CD14-positive monocyte (primary cell): ENCODE results near the gene SLC7A5. TPM values are rescaled to one million over a fixed set of nuclear protein-coding genes. Genes with fewer than 3 reads are reported as not detected.
"Not testable (repeated sequence)": the region's sequence is repeated elsewhere in the genome, so short reads cannot be mapped to it uniquely, and the experiment has no call there.

ENCODE experiments used
- DNase-seq, 3 donors: peaks; one replicate each; pipeline ENCODE4 v3.0.0-alpha.2; 2011 to 2022
- H2AFZ ChIP-seq: 2 replicates; pipeline ENCODE4 v1.6.0; 2012; ENCODE audit warnings: mild to moderate bottlenecking, low read depth, low read length, inconsistent platforms; ENCODE audit not compliant: insufficient read depth, poor library complexity, severe bottlenecking
- H3K27ac ChIP-seq, 2 donors: 1 replicate in 1 of 2; 2 replicates in 1 of 2; pipeline ENCODE4 v1.5.1; 2012 to 2013; ENCODE audit warnings: low read length in 2 of 2, control low read depth in 1 of 2, inconsistent platforms in 1 of 2, low read depth in 1 of 2, mild to moderate bottlenecking in 1 of 2
- H3K27me3 ChIP-seq, 2 donors: one replicate each; pipeline versions ENCODE4 v1.6.0 to v1.6.1; 2011 to 2013; ENCODE audit warnings: low read length in 2 of 2; ENCODE audit not compliant: control insufficient read depth in 2 of 2, insufficient read depth in 2 of 2
- H3K36me3 ChIP-seq, 2 donors: replicated peaks in 1 of 2; 1 replicate in 1 of 2; 2 replicates in 1 of 2; pipeline versions ENCODE4 v1.5.1 to v1.6.1; 2012 to 2013; ENCODE audit warnings: low read length in 2 of 2, control low read depth in 1 of 2, inconsistent platforms in 1 of 2, mild to moderate bottlenecking in 1 of 2; ENCODE audit not compliant: insufficient read depth in 2 of 2, control insufficient read depth in 1 of 2
- H3K4me1 ChIP-seq, 2 donors: 1 replicate in 1 of 2; 2 replicates in 1 of 2; pipeline versions ENCODE4 v1.5.1 to v1.6.1; 2012 to 2013; ENCODE audit warnings: low read length in 2 of 2, control low read depth in 1 of 2, inconsistent platforms in 1 of 2, mild to moderate bottlenecking in 1 of 2, moderate library complexity in 1 of 2; ENCODE audit not compliant: insufficient read depth in 2 of 2, control insufficient read depth in 1 of 2
- H3K4me2 ChIP-seq: replicated peaks from 2 replicates; pipeline ENCODE3; 2012; ENCODE audit warnings: low read length, moderate library complexity, mild to moderate bottlenecking; ENCODE audit not compliant: poor library complexity, severe bottlenecking; ENCODE audit errors: extremely low read depth
- H3K4me3 ChIP-seq, 3 experiments: fragments of 200-600 bp in 1 of 3; sonication (generic) in 1 of 3; replicated peaks in 1 of 3; 1 replicate in 2 of 3; 2 replicates in 1 of 3; pipeline ENCODE4 v1.5.1; 2011 to 2013; ENCODE audit warnings: low read length in 3 of 3, mild to moderate bottlenecking in 3 of 3, control low read depth in 2 of 3, low read depth in 2 of 3, inconsistent platforms in 1 of 3, moderate library complexity in 1 of 3
- H3K79me2 ChIP-seq: 2 replicates; pipeline ENCODE4 v1.6.0; 2012; ENCODE audit warnings: mild to moderate bottlenecking, control low read depth, inconsistent platforms, low read length, moderate library complexity; ENCODE audit not compliant: insufficient read depth
- H3K9ac ChIP-seq: 2 replicates; pipeline ENCODE4 v1.6.0; 2017; ENCODE audit warnings: low read length, mild to moderate bottlenecking; ENCODE audit not compliant: insufficient read depth, poor library complexity, severe bottlenecking
- H3K9me3 ChIP-seq, 2 donors: replicated peaks in 1 of 2; 1 replicate in 1 of 2; 2 replicates in 1 of 2; pipeline versions ENCODE4 v1.5.1 to v1.6.1; 2012 to 2013; ENCODE audit warnings: low read length in 2 of 2, control low read depth in 1 of 2; ENCODE audit not compliant: control insufficient read depth in 1 of 2, insufficient read depth in 1 of 2
- H4K20me1 ChIP-seq: 2 replicates; pipeline ENCODE4 v1.6.0; 2012; ENCODE audit warnings: mild to moderate bottlenecking, low read length, control low read depth, moderate library complexity; ENCODE audit not compliant: insufficient read depth
- H3K27ac Mint-ChIP-seq, 7 donors: one replicate each; pipeline ENCODE4 v1.8.0; 2020; ENCODE audit warnings: mild to moderate bottlenecking in 7 of 7, mixed read lengths in 7 of 7, moderate library complexity in 6 of 7, inconsistent platforms in 2 of 7
- H3K27me3 Mint-ChIP-seq, 3 donors: one replicate each; pipeline ENCODE4 v1.8.0; 2021 to 2022; ENCODE audit warnings: low read depth in 3 of 3, mild to moderate bottlenecking in 3 of 3, mixed read lengths in 3 of 3, moderate library complexity in 3 of 3, inconsistent platforms in 1 of 3
- H3K36me3 Mint-ChIP-seq, 2 donors: one replicate each; pipeline ENCODE4 v1.8.0; 2020; ENCODE audit warnings: mixed read lengths in 2 of 2, inconsistent platforms in 1 of 2, mild to moderate bottlenecking in 1 of 2
- H3K4me1 Mint-ChIP-seq: one replicate; pipeline ENCODE4 v1.8.0; 2020; ENCODE audit warnings: mild to moderate bottlenecking, mixed read lengths
- H3K4me3 Mint-ChIP-seq, 2 donors: one replicate each; pipeline ENCODE4 v1.8.0; 2020; ENCODE audit warnings: mild to moderate bottlenecking in 2 of 2, mixed read lengths in 2 of 2, moderate library complexity in 1 of 2
- H3K9me3 Mint-ChIP-seq, 7 donors: one replicate each; pipeline ENCODE4 v1.8.0; 2020 to 2022; ENCODE audit warnings: mixed read lengths in 7 of 7, mild to moderate bottlenecking in 6 of 7, moderate library complexity in 6 of 7, inconsistent platforms in 2 of 7
- CTCF ChIP-seq: fragments of 200-600 bp; IDR thresholded peaks from one replicate; pipeline ENCODE4 v1.8.0; 2022; ENCODE audit warnings: antibody characterized with exemption, mild to moderate bottlenecking
- WGBS: methylation state at CpG from one replicate; pipeline ENCODE4 v1.1.5; 2013; ENCODE audit warnings: missing lambda C conversion rate; ENCODE audit not compliant: insufficient coverage; 5-methylcytosine and 5-hydroxymethylcytosine counted together
- intact Hi-C, 2 donors: fragments of 100-400 bp; cut with micrococcal nuclease; formaldehyde crosslinking; loops; one replicate each; pipeline versions ENCODE4 v1.15.0 to v1.15.1; 2023
- polyA plus RNA-seq, 3 donors: library from polyadenylated mRNA; depleted of rRNA in 1 of 3; unstranded in 2 of 3; stranded (reverse) in 1 of 3; fragments of 300-500 nt in 2 of 3; fragments of >200 nt in 1 of 3; fragmentation: Illumina TruSeq in 2 of 3; gene quantifications; 1 replicate in 2 of 3; 2 replicates in 1 of 3; pipeline ENCODE4 v1.2.3, GENCODE V29; 2012 to 2021

The SLC7A5 gene
- polyA plus RNA-seq, 3 donors = 0.40 to 5.8 (median 1.1) TPM

- peaks cover 13% of the 10 kb centered on the region for H3K79me2 ChIP-seq
- Mint-ChIP-seq H3K4me3 (no peak overlapping the region), H3K4me1 (peaks cover 31% of the 10 kb centered on the region), H3K27me3 (peaks cover 1 to 5% (median 2%) of the 10 kb centered on the region in 3 donors), H3K27ac (no peak overlapping the region), H3K9me3 (peaks cover 0 to 2% (median 0%) of the 10 kb centered on the region in 7 donors), H3K36me3 (peaks cover 5 to 6% of the 10 kb centered on the region in 2 donors)
- H3K9me3 ChIP-seq = no peaks in the 10 kb centered on the region
- no peaks in the 10 kb centered on the region for H3K27me3 ChIP-seq
- peaks cover 16 to 22% of the 10 kb centered on the region in 2 donors for H3K4me1 ChIP-seq
- H2AFZ ChIP-seq = no peak overlapping the region
- no peaks in the 10 kb centered on the region for H3K36me3 ChIP-seq
- no peak for DNase-seq
- no peak overlapping the region for H3K4me2 ChIP-seq
- WGBS = 91% methylated on average over 8 of the region's 15 CpGs
- H4K20me1 ChIP-seq = peaks cover 30% of the 10 kb centered on the region
- H3K4me3 ChIP-seq = no peak overlapping the region
- no peak for TF ChIP-seq CTCF
- intact Hi-C loops = no loop called here
- no peak overlapping the region for H3K9ac ChIP-seq
- H3K27ac ChIP-seq = no peak overlapping the region
These were observed 4.8 kb downstream of the SLC7A5 start for GRCh38 chr16:87864331-87864989.

- H3K36me3 ChIP-seq, intact Hi-C loops, H3K4me3 Mint-ChIP-seq, H3K27ac ChIP-seq, H3K27me3 ChIP-seq, H2AFZ ChIP-seq, H3K27ac Mint-ChIP-seq, H3K9me3 ChIP-seq, H3K9ac ChIP-seq, DNase-seq, H3K27me3 Mint-ChIP-seq, H3K4me3 ChIP-seq, H3K9me3 Mint-ChIP-seq, H3K4me2 ChIP-seq, H3K36me3 Mint-ChIP-seq: not testable (repeated sequence)
- peaks cover 30% of the 10 kb centered on the region for H4K20me1 ChIP-seq
- 88% methylated on average over 7 of the region's 9 CpGs for WGBS
- peaks cover 13% of the 10 kb centered on the region for H3K79me2 ChIP-seq
- H3K4me1 Mint-ChIP-seq = peaks cover 27% of the 10 kb centered on the region
- H3K4me1 ChIP-seq = peaks cover 8 to 13% of the 10 kb centered on the region in 2 donors
These were observed 6.0 kb downstream of the SLC7A5 start for GRCh38 chr16:87863327-87863635.

- H3K27ac Mint-ChIP-seq, H3K4me3 ChIP-seq, H3K4me2 ChIP-seq, H3K4me3 Mint-ChIP-seq, H3K4me1 ChIP-seq, H3K36me3 ChIP-seq, H3K9me3 Mint-ChIP-seq, H2AFZ ChIP-seq, H3K9me3 ChIP-seq, intact Hi-C loops, H3K9ac ChIP-seq, H3K36me3 Mint-ChIP-seq, DNase-seq, H3K27me3 Mint-ChIP-seq, H3K27me3 ChIP-seq, H3K27ac ChIP-seq: not testable (repeated sequence)
- peaks cover 13% of the 10 kb centered on the region for H3K79me2 ChIP-seq
- WGBS = 86% methylated on average over 22 of the region's 26 CpGs
- H4K20me1 ChIP-seq = peaks cover 29% of the 10 kb centered on the region
- peaks cover 25% of the 10 kb centered on the region for H3K4me1 Mint-ChIP-seq
These were observed 6.5 kb downstream of the SLC7A5 start for GRCh38 chr16:87862597-87863326.
